Measurements from ENCODE around the gene MAGEB1. TPM values are rescaled to one million over a fixed set of nuclear protein-coding genes. Genes with fewer than 3 reads are reported as not detected.

MAGEB1 gene
- total and polyA plus RNA-seq, 3 experiments from 2014 or later: not detected

DNA sequence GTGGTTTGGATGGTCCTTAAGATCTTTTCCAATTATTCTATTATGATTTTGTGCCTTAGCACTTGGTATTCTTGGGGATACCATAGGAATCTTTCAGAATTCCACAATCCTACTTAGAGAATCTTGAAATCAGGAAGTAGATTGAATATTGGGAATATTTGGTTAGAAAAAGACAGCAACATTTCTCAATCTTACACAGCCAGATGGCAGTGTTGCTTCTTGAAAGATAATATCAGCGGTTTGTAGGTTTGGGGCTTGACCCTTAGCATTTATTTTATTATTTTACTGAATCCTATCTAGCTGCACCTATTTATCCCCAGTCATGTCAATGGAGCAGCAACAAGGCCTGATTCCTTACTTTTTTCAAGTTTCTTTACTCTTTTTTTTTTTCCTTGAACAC lies 28.6 kb downstream of the MAGEB1 start:
- H3K36me3 ChIP-seq (ENCODE audit: insufficient read depth, low read length): no peaks in the 10 kb centered on the region
- no peak overlapping the region for H3K27ac Mint-ChIP-seq
- H3K4me3 Mint-ChIP-seq: no peak overlapping the region
- H3K4me3 ChIP-seq (ENCODE audit: low read length): no peak overlapping the region
- no peaks in the 10 kb centered on the region for H3K27me3 ChIP-seq (ENCODE audit: insufficient read depth, low read length, poor library complexity, severe bottlenecking)
- peaks cover 0 to 2% (median 0%) of the 10 kb centered on the region in 5 donors for H3K9me3 Mint-ChIP-seq
- CTCF ChIA-PET: no interaction called here
- H3K4me1 ChIP-seq (ENCODE audit: insufficient read depth, low read length): no peaks in the 10 kb centered on the region
- H3K4me1 Mint-ChIP-seq: no peaks in the 10 kb centered on the region
- no peaks in the 10 kb centered on the region for H3K9me3 ChIP-seq (ENCODE audit: low read length)
- no peaks in the 10 kb centered on the region for H3K36me3 Mint-ChIP-seq
- H3K27ac ChIP-seq (ENCODE audit: low read depth, low read length): no peak overlapping the region
- no peak for DNase-seq
- no peaks in the 10 kb centered on the region for H3K27me3 Mint-ChIP-seq
- POLR2A ChIA-PET: no interaction called here

DNA sequence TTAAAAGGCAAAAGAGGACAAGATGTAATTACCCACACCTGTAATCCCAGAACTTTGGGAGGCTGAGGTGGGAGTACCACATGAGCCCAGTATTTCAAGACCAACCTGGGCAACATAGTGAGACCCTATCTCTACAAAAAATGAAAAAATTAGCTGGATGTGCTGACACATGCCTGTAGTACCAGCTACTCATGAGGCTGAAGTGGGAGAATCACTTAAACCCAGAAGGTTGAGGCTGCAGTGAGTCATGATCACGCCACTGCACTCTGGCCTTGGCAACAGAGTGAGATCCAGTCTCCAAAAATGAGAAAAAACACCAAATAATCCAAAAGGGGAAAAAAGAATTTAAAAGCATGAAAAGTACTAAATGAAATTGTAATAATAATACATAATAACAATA lies 31.4 kb downstream of the MAGEB1 start:
- H3K4me1 Mint-ChIP-seq: no peaks in the 10 kb centered on the region

DNA sequence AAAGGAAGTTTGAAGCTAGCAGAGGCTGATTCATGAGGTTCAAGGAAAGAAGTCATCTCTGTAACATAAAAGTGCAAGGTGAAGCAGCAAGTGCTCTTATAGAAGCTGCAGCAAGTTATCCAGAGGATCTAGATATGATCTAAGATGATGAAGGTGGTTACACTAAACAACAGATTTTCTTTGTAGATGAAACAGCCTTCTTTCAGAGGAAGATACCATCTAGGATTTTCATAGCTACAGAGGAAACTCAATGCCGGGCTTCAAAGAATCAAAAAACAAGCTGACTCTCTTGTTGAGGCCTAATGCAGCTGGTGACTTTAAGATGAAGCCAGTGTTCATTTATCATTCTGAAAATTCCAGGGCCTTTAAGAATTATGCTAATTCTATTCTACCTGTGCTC lies 33.5 kb downstream of the MAGEB1 start:
- CTCF ChIA-PET: no interaction called here
- Mint-ChIP-seq H3K36me3 (no peaks in the 10 kb centered on the region), H3K4me3 (no peak overlapping the region), H3K9me3 (no peaks in the 10 kb centered on the region), H3K27ac (no peak overlapping the region), H3K27me3 (peaks cover 0 to 5% of the 10 kb centered on the region in 2 donors), H3K4me1 (no peaks in the 10 kb centered on the region)
- no peak for DNase-seq
- H3K36me3 ChIP-seq (ENCODE audit: insufficient read depth, low read length): no peaks in the 10 kb centered on the region
- POLR2A ChIA-PET: no interaction called here
- no peaks in the 10 kb centered on the region for H3K27me3 ChIP-seq (ENCODE audit: insufficient read depth, low read length, poor library complexity, severe bottlenecking)
- H3K9me3 ChIP-seq (ENCODE audit: low read length): no peaks in the 10 kb centered on the region
- no peaks in the 10 kb centered on the region for H3K4me1 ChIP-seq (ENCODE audit: insufficient read depth, low read length)
- no peak overlapping the region for H3K4me3 ChIP-seq (ENCODE audit: low read length)
- no peak overlapping the region for H3K27ac ChIP-seq (ENCODE audit: low read depth, low read length)

More for the DNA sequence above, 31.4 kb downstream of the MAGEB1 start:
- no peak for DNase-seq
- H3K27me3 Mint-ChIP-seq: peaks cover 0 to 2% of the 10 kb centered on the region in 2 donors
- Histone ChIP-seq H3K27ac (ENCODE audit: low read depth, low read length) (no peak overlapping the region), H3K9me3 (ENCODE audit: low read length) (no peaks in the 10 kb centered on the region), H3K4me1 (ENCODE audit: insufficient read depth, low read length) (no peaks in the 10 kb centered on the region), H3K27me3 (ENCODE audit: insufficient read depth, low read length, poor library complexity, severe bottlenecking) (no peaks in the 10 kb centered on the region), H3K4me3 (ENCODE audit: low read length) (no peak overlapping the region), H3K36me3 (ENCODE audit: insufficient read depth, low read length) (no peaks in the 10 kb centered on the region)
- H3K9me3 Mint-ChIP-seq: no peaks in the 10 kb centered on the region
- H3K4me3 Mint-ChIP-seq: no peak overlapping the region
- no peaks in the 10 kb centered on the region for H3K36me3 Mint-ChIP-seq
- H3K27ac Mint-ChIP-seq: no peak overlapping the region
- POLR2A ChIA-PET: no interaction called here
- CTCF ChIA-PET: no interaction called here

DNA sequence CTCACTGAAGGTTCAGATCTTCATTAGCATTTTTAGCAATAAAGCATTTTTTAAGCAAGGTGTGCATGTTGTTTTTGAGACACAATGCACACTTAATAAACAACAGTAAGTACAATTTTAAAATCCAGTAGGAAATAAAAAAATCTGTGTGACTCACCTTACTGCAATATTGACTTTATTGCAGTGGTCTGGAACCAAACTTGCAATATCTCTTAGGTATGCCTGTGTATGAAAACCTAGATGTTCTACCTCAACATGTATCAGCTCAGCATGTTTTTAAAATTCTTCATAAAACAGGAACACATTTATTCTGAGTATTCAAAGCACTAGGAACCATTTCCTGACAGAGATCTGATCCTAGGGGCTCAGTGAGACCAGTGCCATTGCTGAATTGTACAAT lies 35.6 kb downstream of the MAGEB1 start:
- Mint-ChIP-seq H3K4me1 (no peaks in the 10 kb centered on the region), H3K36me3 (no peaks in the 10 kb centered on the region), H3K27ac (no peak overlapping the region), H3K27me3 (peaks cover 0 to 5% of the 10 kb centered on the region in 2 donors), H3K9me3 (no peaks in the 10 kb centered on the region), H3K4me3 (no peak overlapping the region)
- DNase-seq: no peak
- Histone ChIP-seq H3K4me1 (ENCODE audit: insufficient read depth, low read length) (no peaks in the 10 kb centered on the region), H3K36me3 (ENCODE audit: insufficient read depth, low read length) (no peaks in the 10 kb centered on the region), H3K27me3 (ENCODE audit: insufficient read depth, low read length, poor library complexity, severe bottlenecking) (no peaks in the 10 kb centered on the region), H3K9me3 (ENCODE audit: low read length) (no peaks in the 10 kb centered on the region), H3K27ac (ENCODE audit: low read depth, low read length) (no peak overlapping the region), H3K4me3 (ENCODE audit: low read length) (no peak overlapping the region)
- CTCF ChIA-PET: no interaction called here
- POLR2A ChIA-PET: no interaction called here

DNA sequence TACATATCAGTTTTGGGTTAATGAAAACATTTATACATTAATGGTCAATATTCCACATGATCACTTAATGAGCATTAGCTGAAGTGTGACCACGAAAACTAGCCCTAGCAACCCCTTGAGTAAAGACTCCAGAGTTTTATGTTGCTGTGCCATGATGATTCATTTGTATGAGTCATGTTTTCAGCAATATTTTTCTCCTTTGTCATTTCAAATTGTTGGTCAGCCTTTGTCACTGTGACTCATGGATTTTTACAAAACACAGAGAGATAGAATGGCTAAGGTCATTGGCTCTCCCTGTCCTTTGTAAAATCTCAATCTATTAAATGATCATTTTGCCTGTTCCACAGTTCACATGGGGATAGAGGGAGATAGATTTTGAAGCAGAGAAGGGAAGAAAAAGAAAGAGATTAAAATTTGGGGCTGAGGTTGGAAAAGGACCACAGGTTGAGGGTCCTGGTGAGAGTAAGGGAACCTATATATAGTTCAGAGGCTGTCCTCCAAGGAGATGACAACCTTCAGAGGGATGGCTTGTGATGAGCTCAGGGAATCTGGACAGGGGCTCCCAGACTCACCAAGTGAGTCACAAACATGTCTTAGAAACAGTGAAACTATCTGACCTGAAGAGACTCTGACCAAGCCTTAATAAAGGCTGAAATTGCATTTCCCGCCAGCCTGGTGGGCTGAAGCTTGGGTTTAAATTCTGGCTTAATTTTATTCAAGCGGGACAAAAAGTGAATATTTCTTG lies 36.7 kb downstream of the MAGEB1 start:
- Mint-ChIP-seq H3K36me3 (no peaks in the 10 kb centered on the region), H3K4me1 (no peaks in the 10 kb centered on the region), H3K9me3 (no peaks in the 10 kb centered on the region), H3K27ac (no peak overlapping the region), H3K27me3 (peaks cover 0 to 5% of the 10 kb centered on the region in 2 donors), H3K4me3 (no peak overlapping the region)
- Histone ChIP-seq H3K27me3 (ENCODE audit: insufficient read depth, low read length, poor library complexity, severe bottlenecking) (no peaks in the 10 kb centered on the region), H3K4me1 (ENCODE audit: insufficient read depth, low read length) (no peaks in the 10 kb centered on the region), H3K9me3 (ENCODE audit: low read length) (no peaks in the 10 kb centered on the region), H3K36me3 (ENCODE audit: insufficient read depth, low read length) (no peaks in the 10 kb centered on the region), H3K27ac (ENCODE audit: low read depth, low read length) (peak overlapping the region; percentile 31), H3K4me3 (ENCODE audit: low read length) (no peak overlapping the region)
- ChIA-PET POLR2A (no interaction called here), CTCF (no interaction called here)
- no peak for DNase-seq

DNA sequence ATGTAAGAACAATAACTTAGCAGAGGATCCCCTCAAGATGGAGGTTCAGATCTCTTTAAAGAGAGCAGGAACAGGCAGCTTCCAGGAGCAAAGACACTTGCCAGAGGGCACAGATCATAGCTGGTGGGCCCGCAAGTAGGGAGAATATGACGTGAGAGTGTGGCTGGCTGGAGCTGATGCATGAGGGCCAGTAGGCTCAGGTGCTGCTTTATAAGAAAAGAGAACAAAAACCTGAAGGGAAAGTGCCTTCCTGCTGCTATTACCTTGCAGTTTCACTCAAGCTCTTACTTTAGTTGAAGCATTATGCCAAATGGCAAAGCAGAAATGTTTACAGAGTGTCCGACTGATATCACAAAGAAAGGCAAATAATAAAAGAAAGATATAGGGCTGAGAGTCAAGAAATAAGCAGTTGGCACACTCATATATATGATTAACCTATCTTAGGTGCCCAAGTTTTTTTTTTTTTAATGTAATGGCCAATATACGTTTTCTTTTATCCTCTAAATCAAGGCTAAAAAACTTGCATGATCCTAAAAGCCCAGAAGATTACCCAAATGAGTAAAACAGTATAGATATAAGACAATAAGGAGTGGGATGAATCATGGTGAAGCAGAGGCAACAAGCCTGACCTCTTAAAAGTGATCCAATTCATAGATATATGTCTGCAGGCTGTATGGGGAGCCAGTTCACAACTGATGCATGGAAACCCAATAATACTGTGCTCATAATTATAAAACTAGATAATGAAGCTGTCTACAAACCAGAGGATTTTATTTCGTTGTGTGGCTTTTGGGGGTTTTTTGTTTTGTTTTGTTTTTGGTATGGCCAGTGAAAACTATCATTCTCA lies 49.7 kb downstream of the MAGEB1 start:
- no peaks in the 10 kb centered on the region for H3K4me1 Mint-ChIP-seq

DNA sequence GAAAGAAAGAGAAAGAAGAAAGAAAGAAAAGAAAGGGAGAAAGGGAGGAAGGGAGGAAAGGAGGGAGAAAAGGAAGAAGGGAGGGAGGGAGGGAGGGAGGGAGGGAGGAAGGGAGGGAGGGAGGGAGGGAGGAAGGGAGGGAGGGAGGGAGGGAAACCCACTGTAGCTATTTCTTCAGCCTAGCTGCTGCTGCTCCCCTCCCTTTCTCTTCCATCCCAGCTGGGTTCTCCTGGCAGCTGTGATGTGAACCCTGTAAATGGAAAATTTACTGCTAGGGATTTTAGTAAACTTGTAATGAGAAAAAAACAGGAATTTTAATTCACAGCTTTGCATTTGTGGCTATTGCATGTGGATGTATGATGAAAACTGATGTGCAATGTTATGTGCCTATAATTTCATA lies 54.3 kb downstream of the MAGEB1 start:
- no peak overlapping the region for H3K27ac Mint-ChIP-seq
- H3K4me3 Mint-ChIP-seq: no peak overlapping the region
- H3K4me1 Mint-ChIP-seq: no peaks in the 10 kb centered on the region
- Histone ChIP-seq H3K27ac (ENCODE audit: low read depth, low read length) (no peak overlapping the region), H3K27me3 (ENCODE audit: insufficient read depth, low read length, poor library complexity, severe bottlenecking) (no peaks in the 10 kb centered on the region), H3K9me3 (ENCODE audit: low read length) (no peaks in the 10 kb centered on the region), H3K4me1 (ENCODE audit: insufficient read depth, low read length) (no peaks in the 10 kb centered on the region), H3K36me3 (ENCODE audit: insufficient read depth, low read length) (no peaks in the 10 kb centered on the region), H3K4me3 (ENCODE audit: low read length) (no peak overlapping the region)
- POLR2A ChIA-PET: no interaction called here
- peaks cover 0 to 3% (median 0%) of the 10 kb centered on the region in 5 donors for H3K9me3 Mint-ChIP-seq
- DNase-seq: no peak
- H3K27me3 Mint-ChIP-seq: no peaks in the 10 kb centered on the region
- H3K36me3 Mint-ChIP-seq: no peaks in the 10 kb centered on the region
- CTCF ChIA-PET: no interaction called here

More for the DNA sequence above, 49.7 kb downstream of the MAGEB1 start:
- ChIA-PET POLR2A (no interaction called here), CTCF (no interaction called here)
- Histone ChIP-seq H3K27me3 (ENCODE audit: insufficient read depth, low read length, poor library complexity, severe bottlenecking) (no peaks in the 10 kb centered on the region), H3K9me3 (ENCODE audit: low read length) (no peaks in the 10 kb centered on the region), H3K4me3 (ENCODE audit: low read length) (no peak overlapping the region), H3K27ac (ENCODE audit: low read depth, low read length) (no peak overlapping the region), H3K36me3 (ENCODE audit: insufficient read depth, low read length) (no peaks in the 10 kb centered on the region), H3K4me1 (ENCODE audit: insufficient read depth, low read length) (no peaks in the 10 kb centered on the region)
- peaks cover 0 to 4% (median 3%) of the 10 kb centered on the region in 5 donors for H3K9me3 Mint-ChIP-seq
- H3K36me3 Mint-ChIP-seq: no peaks in the 10 kb centered on the region
- H3K27me3 Mint-ChIP-seq: no peaks in the 10 kb centered on the region
- DNase-seq: no peak
- H3K4me3 Mint-ChIP-seq: no peak overlapping the region
- H3K27ac Mint-ChIP-seq: no peak overlapping the region
